SK-N-MC (cell line): ENCODE measurements around the gene SOHLH2.

Experiments used
- EZH2 ChIP-seq: fragments of 200-600 bp; sonication (generic); IDR thresholded peaks from one replicate; pipeline ENCODE4 v1.6.1; 2017; ENCODE audit warnings: antibody characterized with exemption
- POLR2AphosphoS5 ChIP-seq: IDR thresholded peaks from 2 replicates; pipeline ENCODE4 v1.6.1; 2012; ENCODE audit warnings: mild to moderate bottlenecking, low read depth, low read length, borderline replicate concordance

GRCh38 chr13:36135876-36136275 lies 78.5 kb downstream of the SOHLH2 start:
- TF ChIP-seq EZH2: no peak
- no peak for TF ChIP-seq POLR2AphosphoS5
